GM19455 (cell line): Measurements from ENCODE around the gene EFCAB7.
A peak's percentile ranks its signal among the peaks of the same experiment; 100 is the strongest.

Experiments
- ATAC-seq: cut with Tn5 transposase; IDR thresholded peaks from one replicate; pipeline ENCODE4 v1.9.1; 2021; ENCODE audit not compliant: unreplicated experiment

The EFCAB7 gene

DNA sequence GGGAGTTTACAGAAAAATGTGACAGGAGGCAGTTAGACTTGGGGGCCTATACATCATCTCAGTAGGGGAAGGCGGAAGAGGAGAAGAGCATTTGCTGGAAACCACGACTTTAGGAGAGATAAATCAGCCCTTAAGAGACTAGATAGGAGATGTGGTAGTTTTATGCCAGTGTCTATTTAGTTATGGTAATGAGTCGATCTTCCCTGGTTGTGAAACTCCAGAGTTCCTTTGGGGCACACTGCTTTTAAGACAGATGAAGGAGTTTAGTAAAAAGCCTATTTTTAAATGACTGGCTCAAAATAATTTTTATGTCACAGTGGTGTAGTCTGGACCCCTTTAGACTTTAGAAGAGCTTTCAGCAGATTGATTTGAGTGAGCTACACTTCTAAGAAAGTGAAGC, 77.7 kb downstream of the EFCAB7 start:
- no peak for ATAC-seq

- no peak for ATAC-seq
Measured at GRCh38 chr1:63601463-63601862, 78.1 kb downstream of the EFCAB7 start.

GRCh38 chr1:63601912-63602311, 78.6 kb downstream of the EFCAB7 start:
- no peak for ATAC-seq

DNA sequence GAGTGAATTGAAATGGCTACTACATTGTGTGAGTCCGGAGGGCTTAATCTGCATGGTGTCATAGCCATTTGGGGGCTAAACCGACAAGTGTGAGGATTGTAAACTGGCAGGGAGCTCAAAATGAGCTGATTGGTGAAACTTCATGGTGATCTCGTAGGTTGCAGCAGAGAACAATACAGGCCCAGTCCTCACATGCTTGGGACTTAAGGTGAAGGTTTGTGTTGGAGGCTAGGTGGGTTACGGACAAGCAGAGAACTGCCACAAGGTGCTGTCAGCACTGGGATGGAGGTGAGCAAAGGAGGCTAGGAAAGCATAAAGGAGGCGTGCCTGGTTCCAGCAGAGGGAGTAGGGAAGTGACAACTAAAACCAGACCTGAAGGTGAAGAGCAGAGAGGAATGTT, 79.3 kb downstream of the EFCAB7 start:
- no peak for ATAC-seq

DNA sequence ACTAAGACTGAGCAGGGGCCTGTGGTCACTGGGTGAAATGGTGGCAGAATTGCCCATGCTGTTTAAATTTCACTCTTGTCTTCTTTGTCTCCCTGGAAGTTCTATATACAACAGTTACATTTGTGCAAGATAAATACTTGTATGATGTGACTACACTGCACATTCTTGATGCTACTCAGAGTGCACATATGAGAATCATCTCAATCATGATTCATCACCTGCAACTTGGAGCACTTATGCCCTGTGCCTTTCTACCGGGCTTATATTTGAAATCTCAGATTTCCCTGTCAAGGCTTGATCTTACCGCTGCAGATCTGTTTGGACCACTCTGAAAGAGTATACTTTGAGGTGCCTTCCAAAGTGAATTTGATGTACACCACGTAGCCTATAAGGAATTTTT, 80.5 kb downstream of the EFCAB7 start:
- no peak for ATAC-seq

GRCh38 chr1:63607322-63607721, 84.0 kb downstream of the EFCAB7 start:
- ATAC-seq: no peak

GRCh38 chr1:63611231-63611630, 87.9 kb downstream of the EFCAB7 start:
- ATAC-seq: no peak

GRCh38 chr1:63612564-63612963, 89.2 kb downstream of the EFCAB7 start:
- no peak for ATAC-seq

DNA sequence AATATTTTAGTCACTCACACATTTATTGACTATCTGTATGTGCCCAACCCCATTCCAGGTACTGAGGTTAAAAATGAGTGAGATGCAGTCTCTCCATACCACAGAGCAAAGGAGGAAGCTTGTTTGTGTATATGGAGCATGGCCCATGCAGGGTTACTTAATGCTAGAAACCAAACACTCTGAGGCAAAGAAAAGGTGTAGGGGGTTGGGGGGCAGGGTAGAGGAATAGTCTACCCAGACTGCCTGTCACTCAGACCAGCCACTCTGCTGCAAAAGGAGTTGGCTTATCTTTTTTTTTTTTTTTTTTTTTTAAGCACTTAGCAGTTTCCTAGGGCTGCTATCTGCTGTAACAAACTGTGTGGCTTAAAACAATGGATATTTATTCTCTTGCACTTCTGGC, 89.6 kb downstream of the EFCAB7 start:
- ATAC-seq: no peak

- ATAC-seq: peak; percentile 67
Measured at GRCh38 chr1:63615768-63616420, 92.6 kb downstream of the EFCAB7 start.

GRCh38 chr1:63617450-63617849, 94.1 kb downstream of the EFCAB7 start:
- ATAC-seq: no peak

GRCh38 chr1:63618011-63618410, 94.7 kb downstream of the EFCAB7 start:
- no peak for ATAC-seq

DNA sequence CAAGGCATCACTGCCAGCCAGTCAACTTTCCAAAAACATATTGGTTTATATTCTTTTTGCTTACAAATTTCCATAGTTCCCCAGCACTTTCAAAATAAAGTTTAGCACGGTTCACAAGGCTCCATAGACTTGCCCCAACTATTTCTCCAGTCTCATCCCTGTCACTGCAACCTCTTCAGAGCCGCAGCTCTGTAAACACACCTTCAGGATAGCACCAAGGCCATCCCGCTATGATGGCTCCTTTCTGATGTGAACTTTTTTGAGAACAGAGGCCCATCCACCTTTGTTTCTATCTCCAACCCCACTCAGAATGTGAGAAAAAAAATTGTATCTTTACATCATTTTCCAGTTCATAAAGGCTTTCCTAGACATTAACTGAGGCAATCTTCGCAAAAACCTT, 96.2 kb downstream of the EFCAB7 start:
- ATAC-seq: no peak

DNA sequence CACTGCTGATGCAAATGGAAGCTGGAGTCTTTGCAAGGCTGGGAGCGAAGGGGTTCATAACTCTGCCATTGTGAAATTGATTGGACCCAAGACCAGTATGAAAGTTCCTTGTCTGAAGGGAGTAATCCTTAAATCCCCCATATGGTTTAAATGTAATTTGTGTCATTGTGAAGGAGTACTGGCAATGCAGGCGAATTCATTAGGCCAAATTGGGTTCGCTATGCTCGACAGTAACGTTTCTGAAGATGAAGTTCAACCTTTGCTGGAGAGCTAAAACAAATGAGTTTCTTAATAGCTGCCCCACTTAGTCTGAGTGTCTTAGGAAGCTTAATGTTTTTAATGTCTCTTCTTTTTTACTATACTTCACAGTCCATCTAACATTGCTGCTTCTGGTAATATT, 97.3 kb downstream of the EFCAB7 start:
- ATAC-seq: no peak

DNA sequence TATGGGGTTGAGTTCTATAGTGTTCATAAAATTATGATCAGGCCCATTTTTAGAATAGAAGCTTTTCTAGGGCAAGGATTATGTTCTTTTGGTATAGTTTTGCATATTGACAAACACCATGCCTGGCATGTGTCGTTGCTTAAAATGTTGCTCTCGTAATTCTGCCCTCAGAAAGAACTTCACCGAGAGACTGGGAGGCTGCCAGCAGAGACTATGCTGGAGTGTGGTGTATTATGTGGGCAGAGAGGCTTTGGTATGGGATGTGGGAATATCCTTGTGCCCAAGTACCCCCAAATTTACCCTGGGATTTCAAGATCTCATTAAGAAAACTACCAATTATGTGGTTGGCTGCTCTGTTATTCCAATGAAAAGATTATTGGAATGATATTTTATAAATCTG, 97.8 kb downstream of the EFCAB7 start:
- no peak for ATAC-seq

- no peak for ATAC-seq
Measured at GRCh38 chr1:63621698-63622097, 98.4 kb downstream of the EFCAB7 start.
